ENCODE data around the gene SBDS.
"Not testable (repeated sequence)": the region's sequence is repeated elsewhere in the genome, so short reads cannot be mapped to it uniquely, and the experiment has no call there.

- not testable (repeated sequence) for TF ChIP-seq CTCF (IDR thresholded peaks at IDR 0.05); RFX5 (IDR thresholded peaks at IDR 0.05); MYC (IDR thresholded peaks at IDR 0.05; ENCODE audit: borderline replicate concordance, low read length); GATA3 (IDR thresholded peaks at IDR 0.05; ENCODE audit: borderline replicate concordance)
Observed at GRCh38 chr7:66996444-66997191, 1.2 kb upstream of the SBDS start, which contains the start of gene TYW1.

Measured in A549 (cell line).